NB4 (cell line): ENCODE data around the gene SPOP.

Experiments
- CTCF ChIP-seq: IDR thresholded peaks from one replicate; pipeline ENCODE4 v1.5.1; 2012; ENCODE audit warnings: low read depth, low read length
- POLR2A ChIP-seq: IDR thresholded peaks from 2 replicates; pipeline ENCODE4 v1.6.1; 2011; ENCODE audit warnings: mild to moderate bottlenecking; ENCODE audit not compliant: insufficient read length; ENCODE audit errors: extremely low read depth

GRCh38 chr17:49688848-49689247, 11.0 kb upstream of the SPOP start:
- TF ChIP-seq CTCF (no peak), POLR2A (no peak)
